Vagina (tissue), 2 donors: ENCODE results near the gene NALCN. TPM values are rescaled to one million over a fixed set of nuclear protein-coding genes. Genes with fewer than 3 reads are reported as not detected.

Experiments used
- DNase-seq, 2 donors: peaks; one replicate each; pipeline ENCODE4 v3.0.0-alpha.2; 2017; ENCODE audit errors: extremely low spot score in 2 of 2
- H3K27ac ChIP-seq: fragments of 200-600 bp; sonication (generic); one replicate; pipeline ENCODE4 v1.5.1; 2019
- H3K27me3 ChIP-seq: fragments of 200-600 bp; sonication (generic); one replicate; pipeline ENCODE4 v1.5.1; 2019
- H3K36me3 ChIP-seq, 2 donors: fragments of 200-600 bp; sonication (generic); one replicate each; pipeline ENCODE4 v1.5.1; 2017 to 2019
- H3K4me1 ChIP-seq: fragments of 200-600 bp; sonication (generic); one replicate; pipeline ENCODE4 v1.5.1; 2019
- H3K4me3 ChIP-seq, 2 donors: fragments of 200-600 bp; sonication (generic); 1 replicate in 1 of 2; 2 replicates in 1 of 2; pipeline ENCODE4 v1.5.1; 2016 to 2019
- H3K9me3 ChIP-seq: fragments of 200-600 bp; sonication (generic); one replicate; pipeline ENCODE4 v1.5.1; 2019
- CTCF ChIP-seq, 3 experiments: fragments of 450-650 bp in 2 of 3; fragments of 200-600 bp in 1 of 3; sonication (generic) in 1 of 3; IDR thresholded peaks; one replicate each; pipeline ENCODE4 v1.5.1; 2017 to 2019; ENCODE audit warnings: antibody characterized with exemption in 3 of 3, mild to moderate bottlenecking in 2 of 3, moderate library complexity in 2 of 3
- POLR2A ChIP-seq, 2 donors: fragments of 450-650 bp; IDR thresholded peaks; one replicate each; pipeline ENCODE4 v1.6.1; 2017; ENCODE audit warnings: antibody characterized with exemption in 2 of 2, mild to moderate bottlenecking in 2 of 2, moderate library complexity in 2 of 2
- POLR2AphosphoS5 ChIP-seq, 2 donors: sonication (generic); formaldehyde crosslinking; IDR thresholded peaks; one replicate each; pipeline ENCODE4 v1.9.0; 2017; ENCODE audit warnings: antibody characterized with exemption in 2 of 2, mild to moderate bottlenecking in 2 of 2, low read depth in 1 of 2; ENCODE audit not compliant: insufficient read depth in 1 of 2
- intact Hi-C: fragments of 100-400 bp; cut with DNase I; formaldehyde crosslinking; loops from one replicate; pipeline ENCODE4 v1.15.1; 2023
- total RNA-seq: library from RNA; depleted of rRNA; stranded (reverse); fragments of >200 nt; gene quantifications from one replicate; pipeline ENCODE4 v1.2.3, GENCODE V29; 2016

NALCN gene
- total RNA-seq, 1 donor from 2014 or later, result 1.7 TPM

DNA sequence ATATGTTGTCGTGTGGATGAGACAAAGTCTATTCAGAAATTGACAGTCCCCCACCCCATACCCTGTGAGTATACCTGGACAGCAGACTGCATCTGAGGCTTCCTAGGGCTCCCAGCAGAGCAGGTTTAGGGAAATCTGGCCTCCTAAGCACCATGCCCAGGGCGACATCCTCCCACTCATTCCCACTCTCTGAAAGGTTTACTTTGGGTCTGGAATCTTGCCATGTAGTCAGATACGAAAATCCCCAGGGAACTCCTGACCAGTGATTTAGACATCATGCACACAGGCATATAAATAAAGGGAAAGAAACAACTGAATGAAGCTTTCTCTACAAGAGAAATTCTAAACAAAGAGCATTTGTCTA is 717 bp upstream of the NALCN start:
- peaks cover 7% of the 10 kb centered on the region for H3K27me3 ChIP-seq
- H3K27ac ChIP-seq, result no peak overlapping the region
- TF ChIP-seq CTCF (IDR thresholded peaks at IDR 0.05) (no peak), POLR2A (IDR thresholded peaks at IDR 0.05) (no peak), POLR2AphosphoS5 (IDR thresholded peaks at IDR 0.05; ENCODE audit: insufficient read depth in 1 of 2, low read depth in 1 of 2) (no peak)
- DNase-seq, result no peak
- H3K4me1 ChIP-seq, result no peaks in the 10 kb centered on the region
- intact Hi-C loops, result no loop called here
- H3K36me3 ChIP-seq, result no peaks in the 10 kb centered on the region
- no peaks in the 10 kb centered on the region for H3K9me3 ChIP-seq
- peak overlapping the region; percentile 44 for H3K4me3 ChIP-seq

DNA sequence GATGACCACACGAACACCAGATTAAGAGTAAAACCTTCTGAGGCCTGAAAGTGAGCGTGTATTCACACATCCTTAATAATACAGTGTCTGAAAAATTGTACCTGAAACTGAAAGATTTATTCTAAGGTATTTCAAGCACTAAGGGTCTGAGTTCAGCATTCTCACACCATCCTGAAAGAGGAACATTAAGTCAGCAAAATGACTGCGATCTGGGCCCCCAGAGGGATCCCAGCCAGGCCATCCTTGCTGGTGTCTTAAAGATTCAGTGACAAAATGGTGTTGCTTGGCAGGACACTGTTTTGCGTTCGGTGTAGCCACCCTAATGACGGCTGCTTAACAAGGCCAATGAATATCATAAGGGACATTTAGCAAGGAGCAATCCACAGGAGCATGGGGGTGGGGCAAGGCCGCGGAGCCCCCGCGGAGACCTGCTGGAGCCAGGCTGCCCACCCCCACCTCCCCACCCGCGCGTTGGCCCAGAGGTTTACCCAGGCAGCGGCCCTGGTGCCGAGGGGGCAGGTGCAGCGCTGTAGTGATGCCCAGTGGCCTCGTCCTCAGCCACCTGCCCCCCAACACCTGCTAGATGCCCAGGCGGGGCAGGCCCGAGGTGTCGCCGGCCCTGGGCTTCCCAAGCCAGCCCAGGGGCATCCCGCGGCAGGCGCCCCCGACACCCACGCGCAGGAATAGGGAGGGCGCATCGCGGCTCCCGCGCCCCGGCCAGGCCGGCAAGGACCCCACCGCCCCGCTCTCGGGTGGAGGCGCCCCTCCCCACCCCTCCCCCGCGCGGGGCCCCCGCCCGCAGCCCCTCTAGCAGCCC is 742 bp downstream of the NALCN start:
- Histone ChIP-seq H3K4me1 (no peaks in the 10 kb centered on the region), H3K27ac (no peak overlapping the region), H3K36me3 (no peaks in the 10 kb centered on the region), H3K4me3 (peak overlapping the region; percentile 44), H3K27me3 (peaks cover 7% of the 10 kb centered on the region), H3K9me3 (no peaks in the 10 kb centered on the region)
- DNase-seq, result no peak
- intact Hi-C loops, result no loop called here
- no peak for TF ChIP-seq CTCF (IDR thresholded peaks at IDR 0.05)

GRCh38 chr13:101412076-101412475 is 4.2 kb downstream of the NALCN start:
- intact Hi-C loops, result no loop called here
- Histone ChIP-seq H3K4me3 (no peak overlapping the region), H3K27me3 (peaks cover 7% of the 10 kb centered on the region), H3K9me3 (no peaks in the 10 kb centered on the region), H3K27ac (no peak overlapping the region), H3K4me1 (no peaks in the 10 kb centered on the region), H3K36me3 (no peaks in the 10 kb centered on the region)
- DNase-seq, result no peak
- TF ChIP-seq CTCF (IDR thresholded peaks at IDR 0.05), result no peak
- TF ChIP-seq POLR2AphosphoS5 (IDR thresholded peaks at IDR 0.05; ENCODE audit: insufficient read depth in 1 of 2, low read depth in 1 of 2), result no peak
- no peak for TF ChIP-seq POLR2A (IDR thresholded peaks at IDR 0.05)

GRCh38 chr13:101408992-101409656 is 7.2 kb downstream of the NALCN start:
- no peak for DNase-seq
- Histone ChIP-seq H3K4me1 (no peaks in the 10 kb centered on the region), H3K27ac (no peak overlapping the region), H3K9me3 (no peaks in the 10 kb centered on the region), H3K4me3 (no peak overlapping the region), H3K36me3 (no peaks in the 10 kb centered on the region), H3K27me3 (no peaks in the 10 kb centered on the region)
- TF ChIP-seq CTCF (IDR thresholded peaks at IDR 0.05) (no peak), POLR2AphosphoS5 (IDR thresholded peaks at IDR 0.05; ENCODE audit: insufficient read depth in 1 of 2, low read depth in 1 of 2) (no peak), POLR2A (IDR thresholded peaks at IDR 0.05) (no peak)
- intact Hi-C loops, result no loop called here

- Histone ChIP-seq H3K27me3 (no peaks in the 10 kb centered on the region), H3K9me3 (no peaks in the 10 kb centered on the region), H3K4me3 (no peak overlapping the region), H3K36me3 (no peaks in the 10 kb centered on the region), H3K27ac (no peak overlapping the region), H3K4me1 (no peaks in the 10 kb centered on the region)
- intact Hi-C loops, result no loop called here
- DNase-seq, result no peak
- TF ChIP-seq POLR2AphosphoS5 (IDR thresholded peaks at IDR 0.05; ENCODE audit: insufficient read depth in 1 of 2, low read depth in 1 of 2) (no peak), CTCF (IDR thresholded peaks at IDR 0.05) (no peak), POLR2A (IDR thresholded peaks at IDR 0.05) (no peak)
Measured at GRCh38 chr13:101408154-101408553, 8.2 kb downstream of the NALCN start.
